CD14-positive monocyte (primary cell): ENCODE data around the gene TPPP. TPM values are rescaled to one million over a fixed set of nuclear protein-coding genes. Genes with fewer than 3 reads are reported as not detected.
"Not testable (repeated sequence)": the region's sequence is repeated elsewhere in the genome, so short reads cannot be mapped to it uniquely, and the experiment has no call there.

Experiments used
- DNase-seq, 3 donors: peaks; one replicate each; pipeline ENCODE4 v3.0.0-alpha.2; 2011 to 2022
- H2AFZ ChIP-seq: 2 replicates; pipeline ENCODE4 v1.6.0; 2012; ENCODE audit warnings: mild to moderate bottlenecking, low read depth, low read length, inconsistent platforms; ENCODE audit not compliant: insufficient read depth, poor library complexity, severe bottlenecking
- H3K27ac ChIP-seq, 2 donors: 1 replicate in 1 of 2; 2 replicates in 1 of 2; pipeline ENCODE4 v1.5.1; 2012 to 2013; ENCODE audit warnings: low read length in 2 of 2, control low read depth in 1 of 2, inconsistent platforms in 1 of 2, low read depth in 1 of 2, mild to moderate bottlenecking in 1 of 2
- H3K27me3 ChIP-seq, 2 donors: one replicate each; pipeline versions ENCODE4 v1.6.0 to v1.6.1; 2011 to 2013; ENCODE audit warnings: low read length in 2 of 2; ENCODE audit not compliant: control insufficient read depth in 2 of 2, insufficient read depth in 2 of 2
- H3K36me3 ChIP-seq, 2 donors: replicated peaks in 1 of 2; 1 replicate in 1 of 2; 2 replicates in 1 of 2; pipeline versions ENCODE4 v1.5.1 to v1.6.1; 2012 to 2013; ENCODE audit warnings: low read length in 2 of 2, control low read depth in 1 of 2, inconsistent platforms in 1 of 2, mild to moderate bottlenecking in 1 of 2; ENCODE audit not compliant: insufficient read depth in 2 of 2, control insufficient read depth in 1 of 2
- H3K4me1 ChIP-seq, 2 donors: 1 replicate in 1 of 2; 2 replicates in 1 of 2; pipeline versions ENCODE4 v1.5.1 to v1.6.1; 2012 to 2013; ENCODE audit warnings: low read length in 2 of 2, control low read depth in 1 of 2, inconsistent platforms in 1 of 2, mild to moderate bottlenecking in 1 of 2, moderate library complexity in 1 of 2; ENCODE audit not compliant: insufficient read depth in 2 of 2, control insufficient read depth in 1 of 2
- H3K4me2 ChIP-seq: replicated peaks from 2 replicates; pipeline ENCODE3; 2012; ENCODE audit warnings: low read length, moderate library complexity, mild to moderate bottlenecking; ENCODE audit not compliant: poor library complexity, severe bottlenecking; ENCODE audit errors: extremely low read depth
- H3K4me3 ChIP-seq, 3 experiments: fragments of 200-600 bp in 1 of 3; sonication (generic) in 1 of 3; replicated peaks in 1 of 3; 1 replicate in 2 of 3; 2 replicates in 1 of 3; pipeline ENCODE4 v1.5.1; 2011 to 2013; ENCODE audit warnings: low read length in 3 of 3, mild to moderate bottlenecking in 3 of 3, control low read depth in 2 of 3, low read depth in 2 of 3, inconsistent platforms in 1 of 3, moderate library complexity in 1 of 3
- H3K79me2 ChIP-seq: 2 replicates; pipeline ENCODE4 v1.6.0; 2012; ENCODE audit warnings: mild to moderate bottlenecking, control low read depth, inconsistent platforms, low read length, moderate library complexity; ENCODE audit not compliant: insufficient read depth
- H3K9ac ChIP-seq: 2 replicates; pipeline ENCODE4 v1.6.0; 2017; ENCODE audit warnings: low read length, mild to moderate bottlenecking; ENCODE audit not compliant: insufficient read depth, poor library complexity, severe bottlenecking
- H3K9me3 ChIP-seq, 2 donors: replicated peaks in 1 of 2; 1 replicate in 1 of 2; 2 replicates in 1 of 2; pipeline versions ENCODE4 v1.5.1 to v1.6.1; 2012 to 2013; ENCODE audit warnings: low read length in 2 of 2, control low read depth in 1 of 2; ENCODE audit not compliant: control insufficient read depth in 1 of 2, insufficient read depth in 1 of 2
- H4K20me1 ChIP-seq: 2 replicates; pipeline ENCODE4 v1.6.0; 2012; ENCODE audit warnings: mild to moderate bottlenecking, low read length, control low read depth, moderate library complexity; ENCODE audit not compliant: insufficient read depth
- H3K27ac Mint-ChIP-seq, 7 donors: one replicate each; pipeline ENCODE4 v1.8.0; 2020; ENCODE audit warnings: mild to moderate bottlenecking in 7 of 7, mixed read lengths in 7 of 7, moderate library complexity in 6 of 7, inconsistent platforms in 2 of 7
- H3K27me3 Mint-ChIP-seq, 3 donors: one replicate each; pipeline ENCODE4 v1.8.0; 2021 to 2022; ENCODE audit warnings: low read depth in 3 of 3, mild to moderate bottlenecking in 3 of 3, mixed read lengths in 3 of 3, moderate library complexity in 3 of 3, inconsistent platforms in 1 of 3
- H3K36me3 Mint-ChIP-seq, 2 donors: one replicate each; pipeline ENCODE4 v1.8.0; 2020; ENCODE audit warnings: mixed read lengths in 2 of 2, inconsistent platforms in 1 of 2, mild to moderate bottlenecking in 1 of 2
- H3K4me1 Mint-ChIP-seq: one replicate; pipeline ENCODE4 v1.8.0; 2020; ENCODE audit warnings: mild to moderate bottlenecking, mixed read lengths
- H3K4me3 Mint-ChIP-seq, 2 donors: one replicate each; pipeline ENCODE4 v1.8.0; 2020; ENCODE audit warnings: mild to moderate bottlenecking in 2 of 2, mixed read lengths in 2 of 2, moderate library complexity in 1 of 2
- H3K9me3 Mint-ChIP-seq, 7 donors: one replicate each; pipeline ENCODE4 v1.8.0; 2020 to 2022; ENCODE audit warnings: mixed read lengths in 7 of 7, mild to moderate bottlenecking in 6 of 7, moderate library complexity in 6 of 7, inconsistent platforms in 2 of 7
- WGBS: methylation state at CpG from one replicate; pipeline ENCODE4 v1.1.5; 2013; ENCODE audit warnings: missing lambda C conversion rate; ENCODE audit not compliant: insufficient coverage; 5-methylcytosine and 5-hydroxymethylcytosine counted together
- intact Hi-C, 2 donors: fragments of 100-400 bp; cut with micrococcal nuclease; formaldehyde crosslinking; loops; one replicate each; pipeline versions ENCODE4 v1.15.0 to v1.15.1; 2023
- polyA plus RNA-seq, 3 donors: library from polyadenylated mRNA; depleted of rRNA in 1 of 3; unstranded in 2 of 3; stranded (reverse) in 1 of 3; fragments of 300-500 nt in 2 of 3; fragments of >200 nt in 1 of 3; fragmentation: Illumina TruSeq in 2 of 3; gene quantifications; 1 replicate in 2 of 3; 2 replicates in 1 of 3; pipeline ENCODE4 v1.2.3, GENCODE V29; 2012 to 2021

Gene TPPP
- polyA plus RNA-seq, 3 donors = 0.02 to 0.17 (median 0.06) TPM

DNA sequence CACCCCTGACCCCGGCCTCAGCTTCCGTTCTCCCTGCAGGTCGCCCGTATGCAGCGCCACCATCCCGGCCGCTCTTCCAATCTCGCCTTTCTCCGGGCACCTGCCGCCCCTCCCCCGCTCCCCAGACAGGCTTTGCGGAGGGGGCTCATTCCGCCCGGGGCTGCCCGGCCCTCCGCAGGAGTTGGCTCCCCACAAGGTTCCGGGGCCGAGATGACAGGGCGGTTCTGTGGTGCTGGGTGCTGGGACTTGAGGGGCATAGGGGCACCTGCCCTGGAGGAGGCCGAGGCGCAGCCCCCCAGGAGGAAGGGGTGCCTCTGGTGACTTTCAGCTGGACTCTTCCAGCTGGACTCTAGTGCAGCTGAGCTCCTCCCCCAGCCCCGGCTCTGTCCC, 885 bp upstream of the TPPP start:
- H3K27ac ChIP-seq, H3K36me3 ChIP-seq, H3K27ac Mint-ChIP-seq, DNase-seq, H3K4me1 Mint-ChIP-seq, H3K36me3 Mint-ChIP-seq, H3K4me3 ChIP-seq, H2AFZ ChIP-seq, H3K9ac ChIP-seq, H3K9me3 Mint-ChIP-seq, H4K20me1 ChIP-seq, H3K79me2 ChIP-seq, H3K4me2 ChIP-seq, intact Hi-C loops, H3K9me3 ChIP-seq, H3K4me1 ChIP-seq: not testable (repeated sequence)
- 3% methylated on average over 5 of the region's 22 CpGs for WGBS
- peak overlapping the region in 1 of 2 donors; percentile 39 for H3K4me3 Mint-ChIP-seq
- H3K27me3 Mint-ChIP-seq = peaks cover 11 to 56% (median 27%) of the 10 kb centered on the region in 3 donors
- H3K27me3 ChIP-seq = peaks cover 5 to 25% of the 10 kb centered on the region in 2 donors

DNA sequence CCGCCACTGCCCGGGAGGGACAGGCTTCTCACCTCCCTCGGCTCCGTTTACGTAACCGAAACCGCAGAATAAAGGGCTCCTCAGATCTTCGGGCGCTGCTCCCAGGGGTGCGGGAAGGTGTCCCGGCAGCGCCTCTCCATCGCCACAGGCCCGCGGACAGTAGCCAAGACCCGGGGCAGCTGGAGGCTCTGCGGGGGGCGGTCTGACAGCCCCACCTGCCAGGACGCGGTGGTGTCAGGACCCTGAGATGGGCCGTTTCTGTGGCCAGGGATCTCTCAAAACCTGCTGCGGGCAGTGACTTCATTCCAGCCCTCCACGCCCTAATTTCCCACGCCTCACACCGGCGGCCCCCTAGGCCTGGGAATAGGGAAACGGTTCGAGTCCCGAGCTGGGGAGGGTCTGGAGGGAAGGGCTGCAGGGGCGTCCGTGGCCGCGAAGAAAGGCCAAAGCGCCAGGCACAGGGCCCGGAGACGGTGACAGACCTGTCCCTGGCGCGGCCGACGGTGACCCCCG, 567 bp downstream of the TPPP start:
- Histone ChIP-seq H3K27me3 (peaks cover 4 to 16% of the 10 kb centered on the region in 2 donors), H3K4me2 (peak overlapping the region; percentile 47), H3K4me3 (peak overlapping the region; percentile 7 to 52 (median 13))
- H2AFZ ChIP-seq, H3K9me3 ChIP-seq, H3K36me3 Mint-ChIP-seq, H3K27ac ChIP-seq, H3K9ac ChIP-seq, H4K20me1 ChIP-seq, H3K4me1 Mint-ChIP-seq, H3K79me2 ChIP-seq, intact Hi-C loops, DNase-seq, H3K4me1 ChIP-seq, H3K9me3 Mint-ChIP-seq, H3K36me3 ChIP-seq, H3K27ac Mint-ChIP-seq: not testable (repeated sequence)
- Mint-ChIP-seq H3K4me3 (peak overlapping the region; percentile 59 to 60), H3K27me3 (peaks cover 7 to 47% (median 23%) of the 10 kb centered on the region in 3 donors)
- WGBS = 1% methylated on average over 25 of the region's 41 CpGs
